Colonic mucosa (tissue), 4 donors: ENCODE measurements around the gene LRSAM1. TPM values are rescaled to one million over a fixed set of nuclear protein-coding genes. Genes with fewer than 3 reads are reported as not detected.

Experiments used
- DNase-seq: peaks from one replicate; pipeline ENCODE4 v3.0.0-alpha.2; 2020
- H3K27ac ChIP-seq: fragments of 200-600 bp; one replicate; pipeline ENCODE4 v1.8.0; 2021
- H3K27me3 ChIP-seq: fragments of 200-600 bp; one replicate; pipeline ENCODE4 v1.8.0; 2021
- H3K36me3 ChIP-seq: fragments of 200-600 bp; one replicate; pipeline ENCODE4 v1.8.0; 2021
- H3K4me1 ChIP-seq: fragments of 200-600 bp; one replicate; pipeline ENCODE4 v1.8.0; 2021; ENCODE audit warnings: mild to moderate bottlenecking
- H3K4me3 ChIP-seq: fragments of 200-600 bp; one replicate; pipeline ENCODE4 v1.8.0; 2021
- H3K9ac ChIP-seq, 2 donors: one replicate each; pipeline ENCODE4 v1.7.0; 2013; ENCODE audit warnings: control low read depth in 2 of 2, low read depth in 2 of 2, low read length in 2 of 2
- H3K9me3 ChIP-seq: fragments of 200-600 bp; one replicate; pipeline ENCODE4 v1.8.0; 2021
- CTCF ChIP-seq: fragments of 200-600 bp; IDR thresholded peaks from one replicate; pipeline ENCODE4 v1.8.0; 2022; ENCODE audit warnings: antibody characterized with exemption, mild to moderate bottlenecking
- intact Hi-C: fragments of 100-400 bp; cut with DNase I; formaldehyde crosslinking; loops from one replicate; pipeline ENCODE4 v1.14.1; 2022
- total RNA-seq, 2 donors: library from RNA; stranded (reverse); fragmentation: NEBNext Ultra II Directional in 1 of 2; extraction: Animal tissue kit (Norgen Biotek cat#: 25700) in 1 of 2; gene quantifications; one replicate each; pipeline ENCODE4 v1.2.1, GENCODE V29; 2021
- donor health status: healthy.
- donor health status: DM: no; HTN: no; CAD: no.
- donor health status: DM: no; HTN: no; CAD: no.

The LRSAM1 gene
- total RNA-seq, 2 donors from 2014 or later: 14.7 to 15.6 TPM

GRCh38 chr9:127428348-127428747 lies 23.0 kb upstream of the LRSAM1 start:
- H3K27me3 ChIP-seq: no peaks in the 10 kb centered on the region

GRCh38 chr9:127430415-127430814 lies 20.9 kb upstream of the LRSAM1 start:
- DNase-seq: no peak
- no peak overlapping the region for H3K27ac ChIP-seq
- intact Hi-C loops: no loop called here
- TF ChIP-seq CTCF: no peak
- no peak overlapping the region for H3K4me3 ChIP-seq
- H3K36me3 ChIP-seq: no peaks in the 10 kb centered on the region
- no peaks in the 10 kb centered on the region for H3K27me3 ChIP-seq
- no peak overlapping the region for H3K9ac ChIP-seq
- no peaks in the 10 kb centered on the region for H3K9me3 ChIP-seq
- peaks cover under 1% of the 10 kb centered on the region for H3K4me1 ChIP-seq

More at GRCh38 chr9:127428348-127428747, 23.0 kb upstream of the LRSAM1 start:
- no peak for DNase-seq
- no peak overlapping the region for H3K4me3 ChIP-seq
- no peak for TF ChIP-seq CTCF
- H3K4me1 ChIP-seq: peaks cover 7% of the 10 kb centered on the region
- intact Hi-C loops: no loop called here
- H3K9me3 ChIP-seq: no peaks in the 10 kb centered on the region
- no peaks in the 10 kb centered on the region for H3K36me3 ChIP-seq
- H3K9ac ChIP-seq: no peak overlapping the region
- H3K27ac ChIP-seq: no peak overlapping the region

- Histone ChIP-seq H3K9ac (no peak overlapping the region), H3K9me3 (no peaks in the 10 kb centered on the region), H3K27me3 (no peaks in the 10 kb centered on the region), H3K4me1 (no peaks in the 10 kb centered on the region), H3K4me3 (no peak overlapping the region), H3K27ac (no peak overlapping the region), H3K36me3 (peaks cover 21% of the 10 kb centered on the region)
- intact Hi-C loops: no loop called here
- DNase-seq: no peak
- TF ChIP-seq CTCF: no peak
These were observed 13.6 kb upstream of the LRSAM1 start for GRCh38 chr9:127437497-127438264.

- Histone ChIP-seq H3K27me3 (no peaks in the 10 kb centered on the region), H3K27ac (no peak overlapping the region), H3K4me3 (no peak overlapping the region), H3K9ac (no peak overlapping the region), H3K9me3 (no peaks in the 10 kb centered on the region), H3K36me3 (peaks cover 21% of the 10 kb centered on the region), H3K4me1 (no peaks in the 10 kb centered on the region)
- no peak for TF ChIP-seq CTCF
- intact Hi-C loops: no loop called here
- DNase-seq: no peak
These were observed 12.9 kb upstream of the LRSAM1 start for GRCh38 chr9:127438394-127438793.

GRCh38 chr9:127444283-127444920 lies 6.9 kb upstream of the LRSAM1 start:
- Histone ChIP-seq H3K4me3 (no peak overlapping the region), H3K4me1 (peaks cover 4% of the 10 kb centered on the region), H3K9me3 (no peaks in the 10 kb centered on the region), H3K27me3 (no peaks in the 10 kb centered on the region), H3K36me3 (peaks cover 30% of the 10 kb centered on the region), H3K27ac (no peak overlapping the region), H3K9ac (no peak overlapping the region)
- intact Hi-C loops: no loop called here
- DNase-seq: no peak
- no peak for TF ChIP-seq CTCF
